Measurements from ENCODE around the gene NOXA1.

- TF ChIP-seq CTCF (IDR thresholded peaks at IDR 0.05 in 2 of 3, conservative IDR thresholded peaks at IDR 0.05 in 1 of 3; ENCODE audit: insufficient read depth in 2 of 3, low read depth in 1 of 3, low read length in 3 of 3) (no peak), ZFP1 (CRISPR knock-in tag; IDR thresholded peaks at IDR 0.05) (no peak), NFYB (IDR thresholded peaks at IDR 0.05; ENCODE audit: extremely low read depth, insufficient read length) (no peak), ELF4 (CRISPR knock-in tag; IDR thresholded peaks at IDR 0.05) (no peak), HMG20B (CRISPR knock-in tag; IDR thresholded peaks at IDR 0.05) (no peak), ZBTB33 (CRISPR knock-in tag; IDR thresholded peaks at IDR 0.05) (no peak), ZNF639 (CRISPR knock-in tag; conservative IDR thresholded peaks at IDR 0.05 in 1 of 2, IDR thresholded peaks at IDR 0.05 in 1 of 2) (no peak), CHCHD3 (CRISPR knock-in tag; IDR thresholded peaks at IDR 0.05) (no peak), CEBPB (tag; IDR thresholded peaks at IDR 0.05) (no peak), FOXK2 (conservative IDR thresholded peaks at IDR 0.05 in 1 of 2, IDR thresholded peaks at IDR 0.05 in 1 of 2; ENCODE audit: low read depth in 2 of 2) (no peak), CUX1 (CRISPR knock-in tag; IDR thresholded peaks at IDR 0.05) (no peak), FOXP1 (CRISPR knock-in tag; IDR thresholded peaks at IDR 0.05) (no peak)
Observed at GRCh38 chr9:137456061-137456863, 33.1 kb downstream of the NOXA1 start.
